ENCODE measurements around the gene PEMT.
A peak's percentile ranks its signal among the peaks of the same experiment; 100 is the strongest.
"Not testable (repeated sequence)": the region's sequence is repeated elsewhere in the genome, so short reads cannot be mapped to it uniquely, and the experiment has no call there.

Gene PEMT

DNA sequence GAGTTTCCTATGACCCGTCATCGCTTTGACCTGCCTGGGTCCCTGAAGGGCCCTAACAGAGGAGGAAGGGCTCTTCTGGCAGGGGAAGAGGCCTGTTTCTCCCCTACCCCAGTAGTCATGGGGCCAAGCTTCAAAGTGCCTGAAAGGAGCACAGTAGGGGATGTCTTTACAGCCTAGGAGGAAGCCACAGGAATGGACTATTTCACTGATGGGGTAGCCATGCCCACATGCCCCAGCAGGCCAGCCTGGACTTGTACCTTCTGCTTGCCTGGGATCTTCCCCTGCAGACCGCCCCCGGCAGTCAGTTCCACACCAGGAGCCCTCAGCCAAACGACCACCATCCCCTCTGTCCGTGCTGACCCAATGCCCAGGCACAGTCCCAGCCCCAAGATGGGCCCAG is 41.8 kb upstream of the PEMT start:
- TF ChIP-seq, protein P1, sequence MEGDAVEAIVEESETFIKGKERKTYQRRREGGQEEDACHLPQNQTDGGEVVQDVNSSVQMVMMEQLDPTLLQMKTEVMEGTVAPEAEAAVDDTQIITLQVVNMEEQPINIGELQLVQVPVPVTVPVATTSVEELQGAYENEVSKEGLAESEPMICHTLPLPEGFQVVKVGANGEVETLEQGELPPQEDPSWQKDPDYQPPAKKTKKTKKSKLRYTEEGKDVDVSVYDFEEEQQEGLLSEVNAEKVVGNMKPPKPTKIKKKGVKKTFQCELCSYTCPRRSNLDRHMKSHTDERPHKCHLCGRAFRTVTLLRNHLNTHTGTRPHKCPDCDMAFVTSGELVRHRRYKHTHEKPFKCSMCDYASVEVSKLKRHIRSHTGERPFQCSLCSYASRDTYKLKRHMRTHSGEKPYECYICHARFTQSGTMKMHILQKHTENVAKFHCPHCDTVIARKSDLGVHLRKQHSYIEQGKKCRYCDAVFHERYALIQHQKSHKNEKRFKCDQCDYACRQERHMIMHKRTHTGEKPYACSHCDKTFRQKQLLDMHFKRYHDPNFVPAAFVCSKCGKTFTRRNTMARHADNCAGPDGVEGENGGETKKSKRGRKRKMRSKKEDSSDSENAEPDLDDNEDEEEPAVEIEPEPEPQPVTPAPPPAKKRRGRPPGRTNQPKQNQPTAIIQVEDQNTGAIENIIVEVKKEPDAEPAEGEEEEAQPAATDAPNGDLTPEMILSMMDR (IDR thresholded peaks at IDR 0.05; ENCODE audit: control extremely low read depth, extremely low read depth, low read depth, missing control alignments), result no peak
- ChIA-PET POLR2A (no interaction called here), CTCF (interaction anchor here (1.7 to 3.7 kb wide), 4 partner anchors 8 to 277 kb away, joined by 7 to 34 read pairs (median 12); no protein-coding TSS in a partner anchor)
- no peak for DNase-seq (ENCODE audit: extremely low spot score)

DNA sequence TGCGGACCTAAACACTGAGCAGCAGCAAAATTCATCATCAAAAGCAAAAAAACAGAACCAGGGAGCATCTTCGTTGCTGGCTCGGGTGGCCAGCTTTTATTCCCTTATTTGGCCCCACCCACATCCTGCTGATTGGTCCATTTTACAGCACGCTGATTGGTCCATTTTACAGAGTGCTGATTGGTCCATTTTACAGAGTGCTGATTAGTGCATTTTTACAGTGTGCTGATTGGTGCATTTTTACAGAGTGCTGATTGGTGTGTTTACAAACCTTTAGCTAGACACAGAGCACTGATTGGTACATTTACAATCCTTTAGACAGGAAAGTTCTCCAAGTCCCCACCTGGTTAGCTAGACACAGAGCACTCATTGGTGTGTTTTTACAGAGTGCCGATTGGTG is 41.2 kb upstream of the PEMT start:
- POLR2A ChIA-PET; DNase-seq (ENCODE audit: extremely low spot score): not testable (repeated sequence)
- CTCF ChIA-PET, result interaction anchor here (1.7 to 3.7 kb wide), 4 partner anchors 9 to 277 kb away, joined by 7 to 34 read pairs (median 12); no protein-coding TSS in a partner anchor

DNA sequence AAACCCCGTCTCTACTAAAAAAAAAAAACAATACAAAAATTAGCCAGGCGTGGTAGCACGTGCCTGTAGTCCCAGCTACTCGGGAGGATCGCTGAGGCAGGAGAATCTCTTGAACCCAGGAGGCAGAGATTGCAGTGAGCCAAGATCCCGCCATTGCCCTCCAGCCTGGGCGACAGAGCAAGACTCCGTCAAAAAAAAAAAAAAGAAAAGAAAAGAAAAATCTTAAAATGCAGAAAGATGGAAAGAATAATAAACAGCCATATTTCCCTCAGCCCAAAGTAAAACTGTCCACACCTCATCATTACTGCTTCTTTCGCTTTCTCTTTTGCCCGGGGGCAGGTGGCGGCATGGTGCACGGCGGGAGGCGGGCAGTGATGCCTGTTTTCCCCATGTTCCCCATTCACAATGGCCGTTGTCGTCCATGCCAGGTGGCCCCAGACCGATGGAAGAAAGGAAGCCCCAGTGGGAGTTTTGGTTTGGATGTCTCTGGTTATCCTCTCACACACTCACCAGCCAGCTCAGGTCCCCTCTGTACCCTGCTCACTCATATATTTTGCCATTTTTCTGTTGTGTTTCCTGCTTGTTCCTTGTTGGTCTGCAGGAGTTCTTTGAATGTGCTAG is 37.0 kb upstream of the PEMT start:
- ChIA-PET POLR2A (interaction anchor here (0.7 kb wide), 2 partner anchors 10 to 437 kb away, joined by 3 to 4 read pairs; no protein-coding TSS in a partner anchor), CTCF (interaction anchor here (1.0 to 1.9 kb wide), 2 partner anchors 13 to 15 kb away, joined by 3 to 4 read pairs; no protein-coding TSS in a partner anchor)
- TF ChIP-seq, protein P1 (IDR thresholded peaks at IDR 0.05; ENCODE audit: control extremely low read depth, extremely low read depth, low read depth, missing control alignments), result no peak
- DNase-seq (ENCODE audit: extremely low spot score), result peak; percentile 71

DNA sequence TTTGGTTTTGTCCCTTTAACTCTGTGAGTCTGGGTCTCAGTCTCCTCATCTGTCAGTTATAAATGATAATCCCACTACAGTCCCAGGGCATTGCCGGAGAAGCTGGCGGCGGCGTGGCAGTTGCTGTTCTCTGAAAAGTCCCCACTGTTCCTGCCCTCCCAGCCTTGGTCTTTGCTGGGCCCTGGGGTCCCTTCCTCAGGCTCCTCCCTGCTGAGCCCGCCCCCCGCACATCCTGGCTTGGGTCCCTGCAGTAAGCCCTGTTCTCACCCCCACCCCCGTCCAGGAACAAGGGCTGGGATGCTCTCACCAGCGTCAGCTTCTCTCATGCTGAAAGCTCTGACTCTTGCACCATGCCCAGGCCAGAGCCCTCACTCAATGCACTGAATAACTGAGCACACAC is 35.3 kb upstream of the PEMT start:
- TF ChIP-seq, protein P1 (IDR thresholded peaks at IDR 0.05; ENCODE audit: control extremely low read depth, extremely low read depth, low read depth, missing control alignments), result no peak
- no peak for DNase-seq (ENCODE audit: extremely low spot score)
- CTCF ChIA-PET, result interaction anchor here (1.5 to 1.9 kb wide), 2 partner anchors 13 to 16 kb away, joined by 3 to 4 read pairs; no protein-coding TSS in a partner anchor
- POLR2A ChIA-PET, result no interaction called here

DNA sequence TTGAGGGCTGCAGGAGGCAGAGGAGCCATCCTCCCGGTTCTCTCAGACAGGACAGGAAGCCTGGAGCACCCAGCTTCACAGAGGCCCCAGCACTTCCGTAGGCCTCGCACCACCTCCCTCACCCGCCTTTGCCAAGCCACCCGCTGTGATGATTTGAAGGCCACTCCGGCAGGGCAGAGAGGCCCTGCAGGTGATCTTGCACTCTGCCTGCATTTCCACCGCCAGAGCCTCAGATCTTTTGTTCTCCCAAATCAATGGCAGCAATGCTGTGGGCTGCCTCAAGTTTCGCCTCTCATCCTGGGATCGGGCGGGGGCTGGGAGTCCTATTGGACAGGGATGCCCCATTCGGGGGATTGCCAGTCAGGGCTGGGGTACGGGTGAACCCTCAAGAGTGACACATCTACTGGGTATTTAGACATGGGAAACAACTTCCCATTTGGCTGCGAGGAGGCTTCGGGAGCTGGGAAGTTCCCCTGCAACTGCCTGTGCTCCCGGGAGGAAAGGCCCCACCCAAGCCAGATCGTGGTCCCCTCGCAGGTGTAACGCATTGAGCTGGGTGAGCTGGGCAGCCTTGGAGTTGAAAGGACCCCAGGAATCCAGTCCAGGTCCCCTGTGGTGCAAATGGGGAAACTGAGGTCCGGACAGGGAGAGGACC is 34.8 kb upstream of the PEMT start:
- TF ChIP-seq, protein P1 (IDR thresholded peaks at IDR 0.05; ENCODE audit: control extremely low read depth, extremely low read depth, low read depth, missing control alignments), result no peak
- CTCF ChIA-PET, result interaction anchor here (1.5 to 1.9 kb wide), 2 partner anchors 13 to 16 kb away, joined by 3 to 4 read pairs; no protein-coding TSS in a partner anchor
- POLR2A ChIA-PET, result no interaction called here
- no peak for DNase-seq (ENCODE audit: extremely low spot score)

DNA sequence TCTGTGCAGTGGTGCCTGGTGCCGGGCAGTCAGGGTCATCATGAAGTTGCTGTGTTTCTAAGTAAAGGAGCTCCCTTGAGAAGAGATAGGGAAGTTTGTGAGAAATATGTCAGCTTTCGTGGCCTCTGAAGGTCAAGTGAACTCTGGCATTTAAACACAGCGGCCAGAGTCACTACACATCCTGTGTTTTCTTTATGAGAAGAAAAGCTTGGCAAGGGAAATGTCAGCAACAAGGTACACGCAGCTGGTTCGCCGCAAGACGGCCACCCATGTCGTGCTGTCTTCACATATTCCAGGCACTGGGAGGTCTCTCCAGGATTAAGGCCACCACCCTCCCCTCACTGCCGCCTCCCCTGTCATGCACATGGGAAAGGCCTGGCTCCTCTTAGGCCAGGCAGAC is 33.2 kb upstream of the PEMT start:
- CTCF ChIA-PET, result interaction anchor here (1.1 to 1.5 kb wide), 3 partner anchors 18 to 128 kb away, joined by 3 to 4 read pairs (median 3); no protein-coding TSS in a partner anchor
- POLR2A ChIA-PET, result no interaction called here
- TF ChIP-seq, protein P1 (IDR thresholded peaks at IDR 0.05; ENCODE audit: control extremely low read depth, extremely low read depth, low read depth, missing control alignments), result no peak
- no peak for DNase-seq (ENCODE audit: extremely low spot score)

DNA sequence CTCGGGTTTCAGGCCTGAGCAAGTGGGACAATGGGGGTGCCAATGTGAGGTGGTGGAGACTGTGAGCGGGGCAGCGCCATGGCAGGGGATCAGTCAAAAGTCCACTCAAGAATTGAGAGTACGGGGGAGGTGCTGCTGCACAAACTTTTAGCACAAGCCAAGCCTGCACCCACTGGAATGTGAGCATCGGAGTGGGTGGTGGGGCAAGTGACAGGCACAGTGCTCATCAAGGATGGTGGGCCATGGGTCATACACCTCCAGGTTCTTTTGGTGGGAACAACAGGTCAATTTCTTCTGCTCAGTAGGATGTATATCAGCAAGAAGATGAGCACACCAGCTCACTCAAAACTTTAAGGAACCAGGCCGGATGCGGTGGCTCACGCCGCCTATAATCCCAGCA is 32.4 kb upstream of the PEMT start:
- ChIA-PET CTCF (interaction anchor here (1.4 to 1.5 kb wide), 2 partner anchors 19 to 58 kb away, joined by 3 read pairs; no protein-coding TSS in a partner anchor), POLR2A (no interaction called here)
- DNase-seq (ENCODE audit: extremely low spot score), result no peak

More for the DNA sequence above, 32.4 kb upstream of the PEMT start:
- TF ChIP-seq, protein P1 (IDR thresholded peaks at IDR 0.05; ENCODE audit: control extremely low read depth, extremely low read depth, low read depth, missing control alignments), result no peak
